22Rv1 (cell line): ENCODE results near the gene PRRC2A.
A peak's percentile ranks its signal among the peaks of the same experiment; 100 is the strongest.

ENCODE experiments used
- H3K27ac ChIP-seq: fragments of 450-650 bp; 2 replicates; pipeline ENCODE4 v1.5.1; 2017
- ZFX ChIP-seq: fragments of 450-650 bp; IDR thresholded peaks from 2 replicates; pipeline ENCODE4 v1.6.1; 2017; ENCODE audit warnings: antibody characterized with exemption, borderline replicate concordance
- TF ChIP-seq, protein P1 (sequence below): fragments of 450-650 bp; IDR thresholded peaks from 2 replicates; pipeline ENCODE4 v1.5.1; 2017; ENCODE audit warnings: mild to moderate bottlenecking

PRRC2A gene

DNA sequence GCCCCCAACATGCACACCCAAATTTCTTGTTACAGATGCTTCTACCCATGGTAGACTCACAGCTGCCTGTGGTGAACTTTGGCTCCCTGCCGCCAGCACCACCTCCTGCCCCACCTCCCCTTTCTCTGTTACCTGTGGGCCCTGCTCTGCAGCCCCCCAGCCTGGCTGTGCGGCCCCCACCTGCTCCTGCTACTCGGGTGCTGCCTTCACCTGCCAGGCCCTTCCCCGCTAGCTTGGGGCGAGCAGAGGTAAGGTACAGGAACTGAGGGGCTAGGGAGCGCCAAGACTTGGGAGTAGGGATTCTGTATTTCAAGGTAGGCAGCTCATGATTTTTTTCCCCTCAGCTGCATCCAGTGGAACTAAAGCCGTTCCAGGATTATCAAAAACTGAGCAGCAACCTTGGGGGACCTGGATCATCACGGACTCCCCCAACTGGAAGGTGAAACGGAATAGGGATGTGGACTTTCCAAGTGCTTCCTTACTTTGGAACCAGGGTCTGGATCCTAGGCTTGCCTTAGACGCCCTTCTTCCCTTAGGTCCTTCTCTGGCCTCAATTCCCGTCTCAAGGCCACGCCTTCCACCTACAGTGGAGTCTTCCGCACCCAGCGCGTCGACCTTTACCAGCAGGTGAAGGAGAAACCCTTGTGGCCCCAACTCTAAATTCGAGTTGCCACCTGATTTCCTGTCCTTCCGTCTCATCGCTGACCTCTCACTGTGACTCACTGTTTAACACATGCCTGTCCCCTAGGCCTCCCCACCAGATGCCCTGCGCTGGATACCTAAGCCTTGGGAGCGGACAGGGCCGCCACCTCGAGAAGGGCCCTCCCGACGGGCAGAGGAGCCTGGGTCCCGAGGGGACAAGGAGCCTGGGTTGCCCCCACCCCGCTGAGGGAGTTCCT, 16.4 kb downstream of the PRRC2A start:
- peak overlapping the region; percentile 38 for H3K27ac ChIP-seq
- TF ChIP-seq, protein P1, sequence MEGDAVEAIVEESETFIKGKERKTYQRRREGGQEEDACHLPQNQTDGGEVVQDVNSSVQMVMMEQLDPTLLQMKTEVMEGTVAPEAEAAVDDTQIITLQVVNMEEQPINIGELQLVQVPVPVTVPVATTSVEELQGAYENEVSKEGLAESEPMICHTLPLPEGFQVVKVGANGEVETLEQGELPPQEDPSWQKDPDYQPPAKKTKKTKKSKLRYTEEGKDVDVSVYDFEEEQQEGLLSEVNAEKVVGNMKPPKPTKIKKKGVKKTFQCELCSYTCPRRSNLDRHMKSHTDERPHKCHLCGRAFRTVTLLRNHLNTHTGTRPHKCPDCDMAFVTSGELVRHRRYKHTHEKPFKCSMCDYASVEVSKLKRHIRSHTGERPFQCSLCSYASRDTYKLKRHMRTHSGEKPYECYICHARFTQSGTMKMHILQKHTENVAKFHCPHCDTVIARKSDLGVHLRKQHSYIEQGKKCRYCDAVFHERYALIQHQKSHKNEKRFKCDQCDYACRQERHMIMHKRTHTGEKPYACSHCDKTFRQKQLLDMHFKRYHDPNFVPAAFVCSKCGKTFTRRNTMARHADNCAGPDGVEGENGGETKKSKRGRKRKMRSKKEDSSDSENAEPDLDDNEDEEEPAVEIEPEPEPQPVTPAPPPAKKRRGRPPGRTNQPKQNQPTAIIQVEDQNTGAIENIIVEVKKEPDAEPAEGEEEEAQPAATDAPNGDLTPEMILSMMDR: no peak
- TF ChIP-seq ZFX: no peak

DNA sequence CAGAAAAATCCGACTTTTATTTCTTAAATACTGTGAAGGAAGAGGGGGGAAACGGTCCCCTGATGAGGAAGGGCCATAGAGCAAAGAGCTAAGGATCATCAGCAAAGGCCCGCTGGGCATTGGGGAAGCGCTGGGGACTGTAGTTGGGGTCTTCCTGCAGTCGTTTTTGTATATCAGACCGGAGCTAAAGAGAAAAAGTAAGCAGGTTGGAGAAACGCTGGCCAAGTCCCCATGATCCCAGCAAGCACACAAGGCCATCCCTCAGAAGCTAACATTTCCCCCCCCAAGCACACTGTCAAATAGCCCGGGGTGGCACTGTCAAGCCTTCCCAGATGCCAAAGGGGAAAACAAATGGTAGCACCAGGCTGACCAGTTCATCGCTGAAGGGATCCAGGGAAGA, 18.5 kb downstream of the PRRC2A start:
- TF ChIP-seq, protein P1: no peak
- TF ChIP-seq ZFX: no peak
- peak overlapping the region; percentile 38 for H3K27ac ChIP-seq

DNA sequence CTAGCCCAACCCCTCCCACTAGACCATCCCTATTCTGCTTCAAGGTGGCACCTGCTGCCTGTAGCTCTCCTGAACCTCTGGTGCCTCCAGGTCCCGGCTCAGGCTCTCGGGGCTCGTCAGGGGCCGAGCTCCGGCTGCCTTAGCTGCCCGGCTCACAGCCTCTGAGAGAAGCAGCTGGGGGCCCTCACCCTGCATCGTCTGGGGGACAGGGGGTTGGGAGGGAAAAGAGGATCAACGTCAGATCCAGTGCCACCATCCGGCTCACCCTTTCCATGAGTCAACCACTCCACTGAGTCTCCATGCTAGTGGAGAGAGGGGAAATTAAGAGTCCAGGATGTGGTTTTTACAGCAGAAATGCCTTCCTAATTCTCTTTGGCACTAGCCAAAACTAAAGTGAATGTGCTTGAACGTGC, 18.9 kb downstream of the PRRC2A start:
- peak overlapping the region; percentile 38 for H3K27ac ChIP-seq
- TF ChIP-seq, protein P1: no peak
- no peak for TF ChIP-seq ZFX

DNA sequence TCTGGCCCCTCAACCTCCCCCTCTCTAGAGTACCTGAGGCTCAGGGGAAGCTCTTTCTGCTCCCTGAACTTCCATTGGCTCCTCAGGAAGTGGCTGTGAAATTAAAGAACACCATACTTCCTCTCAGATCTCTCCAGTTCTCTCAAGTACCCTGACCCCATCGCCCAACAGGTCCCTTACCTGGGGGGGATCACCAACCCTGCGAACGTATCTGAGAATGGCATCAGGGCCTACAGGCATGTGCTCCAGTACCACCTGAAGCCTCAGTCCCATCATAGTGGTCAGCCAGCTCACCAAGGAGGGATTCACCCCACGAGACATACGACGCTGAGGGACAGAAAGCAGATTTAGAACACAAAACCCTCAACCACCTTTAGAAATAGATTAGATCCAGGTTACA, 20.1 kb downstream of the PRRC2A start:
- TF ChIP-seq ZFX: no peak
- TF ChIP-seq, protein P1: no peak
- H3K27ac ChIP-seq: no peak overlapping the region

DNA sequence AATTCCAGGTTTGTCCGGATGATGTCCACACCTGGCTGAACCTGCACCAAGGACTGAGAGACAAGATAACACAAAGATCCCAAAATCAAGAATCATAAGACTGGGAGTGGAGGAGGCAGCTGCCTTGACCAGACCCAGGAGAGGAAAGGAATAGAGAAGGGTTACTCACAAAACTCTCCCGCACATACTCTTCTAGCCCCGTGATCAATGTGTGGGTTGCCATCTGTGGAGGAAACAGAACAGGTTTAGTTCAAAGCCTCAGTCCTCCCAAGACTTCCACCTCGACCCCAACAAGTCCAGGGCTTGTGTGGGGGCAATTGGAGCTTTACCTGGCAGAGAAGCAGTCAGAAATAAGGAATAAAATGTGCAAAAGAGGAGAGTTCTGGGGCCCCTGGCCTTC, 20.9 kb downstream of the PRRC2A start:
- H3K27ac ChIP-seq: no peak overlapping the region
- TF ChIP-seq, protein P1: no peak
- TF ChIP-seq ZFX: no peak

DNA sequence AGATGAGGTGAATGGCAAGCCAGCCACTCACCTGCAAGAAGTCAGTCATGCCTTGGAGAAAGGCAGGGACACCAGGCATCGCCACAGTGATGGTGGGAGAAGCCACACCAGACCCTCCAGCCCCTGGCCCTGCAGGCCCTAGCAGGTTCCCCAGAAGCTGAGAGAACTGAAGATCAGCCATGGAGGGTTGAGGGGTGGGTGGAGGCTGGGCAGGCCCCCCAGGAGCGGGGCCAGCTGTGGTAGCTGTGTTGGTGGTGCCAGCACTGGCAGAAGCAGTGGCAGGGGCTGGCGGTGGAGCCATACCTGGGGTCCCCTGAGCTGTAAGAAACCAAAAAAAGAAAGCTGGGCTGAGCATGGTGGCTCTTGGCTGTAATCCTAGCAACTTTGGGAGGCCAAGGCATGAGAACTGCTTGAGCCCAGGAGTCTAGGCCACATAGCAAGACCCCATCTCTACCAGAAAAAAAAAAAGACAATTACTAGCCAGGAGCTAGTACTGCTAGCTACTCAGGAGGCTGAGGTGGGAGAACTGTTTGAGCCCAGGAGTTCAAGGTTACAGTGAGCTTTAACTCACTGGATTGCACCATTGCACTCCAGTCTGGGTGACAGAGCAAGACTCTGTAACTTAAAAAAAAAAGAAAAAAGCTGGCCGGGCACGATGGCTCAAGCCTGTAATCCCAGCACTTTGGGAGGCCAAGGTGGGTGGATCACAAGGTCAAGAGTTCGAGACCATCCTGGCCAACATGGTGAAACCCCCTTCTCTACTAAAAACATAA, 22.5 kb downstream of the PRRC2A start:
- TF ChIP-seq, protein P1: no peak
- no peak for TF ChIP-seq ZFX
- no peak overlapping the region for H3K27ac ChIP-seq
